NCI-H1048 (cell line): Measurements from ENCODE around the gene ICA1L.

Source experiments
- DNase-seq: peaks from one replicate; lab custom pipeline; 2025; lab: John Stamatoyannopoulos, UW

ICA1L gene

DNA sequence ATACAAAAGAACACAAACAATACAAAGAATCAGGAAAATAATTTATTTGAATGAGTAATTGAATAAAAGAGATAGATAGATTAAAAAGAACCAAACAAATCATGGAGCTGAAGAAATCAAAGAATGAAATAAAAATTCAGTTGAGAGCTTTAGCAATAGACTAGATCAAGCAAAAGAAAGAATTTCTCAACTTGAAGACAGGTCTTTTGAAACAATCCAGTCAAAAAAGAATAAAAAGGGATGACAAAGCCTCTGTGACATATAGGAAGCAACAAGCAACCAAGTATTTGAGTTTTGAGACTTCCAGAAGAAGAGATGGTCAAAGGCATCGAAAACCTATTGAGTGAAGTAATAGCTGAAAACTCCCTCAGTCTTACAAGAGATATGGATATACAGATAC is 128.0 kb downstream of the ICA1L start:
- DNase-seq: no peak

DNA sequence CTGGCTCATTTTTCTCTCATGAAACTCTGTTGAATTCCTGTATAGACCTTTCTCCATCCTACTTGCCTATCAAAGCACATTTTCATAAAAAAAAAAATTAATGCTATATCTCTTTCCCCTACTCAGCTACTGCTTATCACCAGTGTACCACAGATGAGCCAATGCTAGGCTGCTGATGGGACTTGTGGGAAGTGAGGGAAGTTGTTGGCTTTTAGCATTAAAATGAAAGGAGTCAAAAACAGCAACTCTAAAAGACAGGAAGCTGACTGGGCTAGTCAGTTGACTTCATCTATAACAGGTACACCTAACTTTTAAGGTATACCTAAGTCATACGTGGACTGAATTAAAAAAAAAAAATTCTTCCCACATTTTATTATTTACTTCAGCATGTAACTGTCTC is 134.7 kb downstream of the ICA1L start:
- DNase-seq: no peak

DNA sequence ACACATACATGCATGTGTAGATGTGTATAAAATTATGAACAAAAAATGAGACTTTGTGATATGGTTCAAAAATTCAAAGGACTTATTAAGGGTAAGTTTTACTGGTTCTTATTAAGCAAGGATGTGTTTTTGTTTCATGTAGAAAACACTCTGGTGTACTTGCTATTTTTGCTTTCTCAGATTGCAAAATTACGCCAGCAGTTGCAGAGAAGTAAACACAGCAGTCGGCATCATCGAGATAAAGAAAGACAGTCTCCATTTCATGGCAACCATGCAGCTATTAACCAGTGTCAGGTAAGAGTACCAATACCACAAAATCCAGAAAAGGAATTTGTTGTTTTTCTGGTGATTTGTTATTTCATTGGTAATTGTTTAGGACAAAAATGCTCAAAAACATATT is 145.5 kb downstream of the ICA1L start:
- DNase-seq: no peak

DNA sequence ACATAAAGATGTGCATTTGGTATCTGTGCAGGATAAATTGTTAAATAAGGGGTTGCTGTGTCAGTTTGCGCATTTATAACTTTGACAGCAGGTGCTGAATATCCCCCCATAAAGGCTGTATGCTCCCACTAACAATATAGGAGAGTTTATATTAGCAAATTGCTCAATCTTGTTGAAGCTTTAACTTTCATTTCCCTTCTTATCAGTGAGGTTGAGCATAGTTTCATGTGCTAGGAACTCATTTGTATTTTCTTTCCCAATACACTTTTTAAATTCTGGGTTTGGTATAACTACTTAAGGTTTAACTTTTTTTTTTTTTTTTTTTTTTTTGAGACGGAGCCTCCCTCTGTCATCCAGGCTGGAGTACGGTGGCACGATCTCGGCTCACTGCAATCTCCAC is 147.8 kb downstream of the ICA1L start:
- DNase-seq: no peak
